Measurements from ENCODE around the gene VSTM2L.

VSTM2L gene

GRCh38 chr20:37990571-37991151, 87.7 kb downstream of the VSTM2L start:
- ATAC-seq (ENCODE audit: low read depth) (peak; percentile 97), DNase-seq (ENCODE audit: low spot score in 2 of 2) (peak; percentile 41 to 53)
- H3K27ac Mint-ChIP-seq, result peak overlapping the region; percentile 66
- peaks cover 26% of the 10 kb centered on the region for H3K36me3 Mint-ChIP-seq
- peaks cover 11% of the 10 kb centered on the region for H3K4me1 Mint-ChIP-seq
- no peaks in the 10 kb centered on the region for H3K27me3 Mint-ChIP-seq
- H3K9me3 Mint-ChIP-seq, result no peaks in the 10 kb centered on the region
- no peak overlapping the region for H3K4me3 Mint-ChIP-seq

GRCh38 chr20:37991157-37991866, 88.4 kb downstream of the VSTM2L start:
- Mint-ChIP-seq H3K9me3 (no peaks in the 10 kb centered on the region), H3K27me3 (no peaks in the 10 kb centered on the region), H3K36me3 (peaks cover 32% of the 10 kb centered on the region), H3K4me1 (peaks cover 11% of the 10 kb centered on the region), H3K27ac (peak overlapping the region; percentile 66), H3K4me3 (no peak overlapping the region)
- no peak for DNase-seq (ENCODE audit: low spot score in 2 of 2)
- no peak for ATAC-seq (ENCODE audit: low read depth)

DNA sequence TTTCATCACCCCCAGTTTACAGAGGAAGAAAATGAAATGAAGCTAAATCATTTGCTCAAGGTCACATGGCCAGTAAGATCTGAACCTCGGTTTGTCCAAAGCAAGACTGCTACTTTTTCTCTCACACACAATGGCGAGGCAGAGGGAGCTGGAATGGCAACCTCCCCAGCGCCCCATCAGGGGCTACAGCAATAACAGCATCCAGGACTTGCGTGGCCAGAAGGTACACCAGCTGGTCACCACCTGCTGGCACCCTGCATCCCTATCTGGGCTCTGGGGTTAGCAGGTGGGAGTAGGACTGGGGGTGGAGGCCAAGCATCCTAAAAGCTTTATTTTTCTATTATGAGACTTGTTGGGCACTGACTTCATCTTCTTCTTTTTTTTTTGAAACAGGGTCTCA, 89.0 kb downstream of the VSTM2L start:
- H3K4me3 Mint-ChIP-seq, result no peak overlapping the region
- DNase-seq (ENCODE audit: low spot score in 2 of 2) (no peak), ATAC-seq (ENCODE audit: low read depth) (no peak)
- H3K4me1 Mint-ChIP-seq, result peaks cover 11% of the 10 kb centered on the region
- H3K9me3 Mint-ChIP-seq, result no peaks in the 10 kb centered on the region
- H3K27ac Mint-ChIP-seq, result no peak overlapping the region
- H3K36me3 Mint-ChIP-seq, result peaks cover 36% of the 10 kb centered on the region
- H3K27me3 Mint-ChIP-seq, result no peaks in the 10 kb centered on the region

DNA sequence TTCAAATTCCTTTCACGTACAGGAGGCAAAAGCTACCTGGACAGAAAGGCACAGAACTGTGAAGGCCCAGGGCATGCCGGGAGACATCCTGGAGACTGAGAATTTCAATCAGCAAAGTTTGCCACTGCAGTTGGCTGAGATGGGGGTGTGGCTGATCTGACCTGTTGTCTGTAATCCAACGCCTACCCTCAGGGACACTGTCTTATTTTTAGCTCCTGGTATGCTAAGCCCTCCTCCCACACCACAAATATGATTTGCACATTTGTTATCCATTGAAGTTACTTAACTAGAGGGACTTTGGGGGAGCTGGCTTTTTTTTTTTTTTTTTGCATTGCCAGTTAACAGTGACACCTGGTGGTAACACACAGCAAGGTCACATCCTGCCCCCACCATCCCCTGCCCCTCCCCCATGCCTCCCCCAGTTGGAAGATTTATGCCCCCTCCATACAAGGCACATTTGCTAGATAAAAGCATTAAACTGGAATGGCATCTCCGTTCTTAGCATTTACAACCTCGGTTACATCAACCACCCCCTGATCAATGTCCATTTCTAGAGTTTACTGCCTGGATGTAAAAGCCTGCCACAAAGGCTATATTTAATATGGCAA, 90.0 kb downstream of the VSTM2L start:
- peak; percentile 21 to 23 for DNase-seq (ENCODE audit: low spot score in 2 of 2)
- Mint-ChIP-seq H3K4me1 (peaks cover 11% of the 10 kb centered on the region), H3K36me3 (peaks cover 39% of the 10 kb centered on the region), H3K9me3 (no peaks in the 10 kb centered on the region), H3K27me3 (no peaks in the 10 kb centered on the region), H3K27ac (no peak overlapping the region), H3K4me3 (no peak overlapping the region)
- peak; percentile 10 for ATAC-seq (ENCODE audit: low read depth)

- Mint-ChIP-seq H3K36me3 (peaks cover 41% of the 10 kb centered on the region), H3K9me3 (no peaks in the 10 kb centered on the region), H3K27me3 (no peaks in the 10 kb centered on the region), H3K27ac (no peak overlapping the region), H3K4me3 (no peak overlapping the region), H3K4me1 (peaks cover 11% of the 10 kb centered on the region)
- ATAC-seq (ENCODE audit: low read depth) (no peak), DNase-seq (ENCODE audit: low spot score in 2 of 2) (no peak)
Observed at GRCh38 chr20:37994512-37994911, 91.6 kb downstream of the VSTM2L start.
